H9 (cell line): ENCODE data around the gene SPATA6L. TPM values are rescaled to one million over a fixed set of nuclear protein-coding genes. Genes with fewer than 3 reads are reported as not detected.

Experiments used
- DNase-seq: peaks from one replicate; pipeline ENCODE4 v3.0.0-alpha.2; 2017
- H2AFZ ChIP-seq: one replicate; pipeline ENCODE4 v1.6.1; 2013; ENCODE audit warnings: mild to moderate bottlenecking, low read length, control low read depth, moderate library complexity
- H2AK5ac ChIP-seq: 2 replicates; pipeline ENCODE4 v1.6.1; 2013; ENCODE audit warnings: low read length, control low read depth, mixed read lengths; ENCODE audit not compliant: insufficient read length
- H2BK120ac ChIP-seq: one replicate; pipeline ENCODE4 v1.6.1; 2013; ENCODE audit warnings: low read depth, mild to moderate bottlenecking, low read length, control low read depth, inconsistent platforms; ENCODE audit not compliant: poor library complexity, severe bottlenecking
- H2BK12ac ChIP-seq: 2 replicates; pipeline ENCODE4 v1.6.1; 2013; ENCODE audit warnings: low read length, control low read depth, mixed read lengths, low read depth; ENCODE audit not compliant: insufficient read length
- H2BK15ac ChIP-seq: 2 replicates; pipeline ENCODE4 v1.6.1; 2013; ENCODE audit warnings: low read depth, low read length, control low read depth
- H2BK20ac ChIP-seq: one replicate; pipeline ENCODE4 v1.6.1; 2013; ENCODE audit warnings: low read depth, mild to moderate bottlenecking, low read length, control low read depth, inconsistent platforms; ENCODE audit not compliant: poor library complexity, severe bottlenecking
- H2BK5ac ChIP-seq: 2 replicates; pipeline ENCODE4 v1.6.1; 2013; ENCODE audit warnings: low read length, control low read depth, mixed read lengths; ENCODE audit not compliant: insufficient read length
- H3K14ac ChIP-seq: 2 replicates; pipeline ENCODE4 v1.6.1; 2013; ENCODE audit warnings: low read length, control low read depth; ENCODE audit not compliant: insufficient read depth
- H3K18ac ChIP-seq: 2 replicates; pipeline ENCODE4 v1.6.1; 2013; ENCODE audit warnings: low read depth, mild to moderate bottlenecking, mixed read lengths, low read length, control low read depth; ENCODE audit not compliant: insufficient read length
- H3K23ac ChIP-seq: 2 replicates; pipeline ENCODE4 v1.6.1; 2013; ENCODE audit warnings: low read length, control low read depth, mixed read lengths, low read depth; ENCODE audit not compliant: insufficient read length
- H3K23me2 ChIP-seq: 2 replicates; pipeline ENCODE4 v1.6.1; 2013; ENCODE audit warnings: low read depth, mild to moderate bottlenecking, mixed read lengths, low read length, control low read depth; ENCODE audit not compliant: insufficient read length, poor library complexity, severe bottlenecking
- H3K27ac ChIP-seq: 2 replicates; pipeline ENCODE4 v1.5.1; 2013; ENCODE audit warnings: low read length, control low read depth, mixed read lengths, low read depth; ENCODE audit not compliant: insufficient read length
- H3K27me3 ChIP-seq: 2 replicates; pipeline ENCODE4 v1.6.1; 2013; ENCODE audit warnings: low read length, control low read depth, inconsistent platforms; ENCODE audit not compliant: insufficient read depth
- H3K4ac ChIP-seq: 2 replicates; pipeline ENCODE4 v1.6.1; 2013; ENCODE audit warnings: low read depth, mild to moderate bottlenecking, control low read depth, inconsistent platforms, low read length, moderate library complexity
- H3K4me1 ChIP-seq: 2 replicates; pipeline ENCODE4 v1.6.1; 2013; ENCODE audit warnings: low read length, control low read depth, inconsistent platforms; ENCODE audit not compliant: insufficient read depth
- H3K4me2 ChIP-seq: 2 replicates; pipeline ENCODE4 v1.6.1; 2013; ENCODE audit warnings: low read length, control low read depth, mixed read lengths; ENCODE audit not compliant: insufficient read length, insufficient read depth
- H3K56ac ChIP-seq: 2 replicates; pipeline ENCODE4 v1.6.1; 2013; ENCODE audit warnings: low read depth, mild to moderate bottlenecking, mixed read lengths, low read length, control low read depth; ENCODE audit not compliant: insufficient read length
- H3K79me1 ChIP-seq: 2 replicates; pipeline ENCODE4 v1.6.1; 2013; ENCODE audit warnings: low read depth, mild to moderate bottlenecking, moderate library complexity, low read length, control low read depth, inconsistent platforms; ENCODE audit not compliant: insufficient read depth, poor library complexity, severe bottlenecking
- H3K79me2 ChIP-seq: 2 replicates; pipeline ENCODE4 v1.6.1; 2013; ENCODE audit warnings: low read length, control low read depth, inconsistent platforms; ENCODE audit not compliant: insufficient read depth
- H3K9ac ChIP-seq: 2 replicates; pipeline ENCODE4 v1.6.1; 2013; ENCODE audit warnings: low read length, control low read depth, mixed read lengths; ENCODE audit not compliant: insufficient read length; ENCODE audit errors: extremely low read depth
- H3K9me3 ChIP-seq: one replicate; pipeline ENCODE4 v1.6.1; 2013; ENCODE audit warnings: low read depth, low read length, inconsistent platforms; ENCODE audit not compliant: control insufficient read depth
- H3T11ph ChIP-seq: one replicate; pipeline ENCODE4 v1.6.1; 2013; ENCODE audit warnings: mild to moderate bottlenecking, low read length, control low read depth, inconsistent platforms
- H4K20me1 ChIP-seq: one replicate; pipeline ENCODE4 v1.6.1; 2013; ENCODE audit not compliant: control insufficient read depth, insufficient read length, insufficient read depth
- H4K5ac ChIP-seq: 2 replicates; pipeline ENCODE4 v1.6.1; 2013; ENCODE audit warnings: low read depth, mild to moderate bottlenecking, mixed read lengths, low read length, control low read depth; ENCODE audit not compliant: insufficient read length
- H4K8ac ChIP-seq: replicated peaks from 2 replicates; pipeline ENCODE4 v1.6.1; 2013; ENCODE audit warnings: low read length, control low read depth, mixed read lengths, low read depth; ENCODE audit not compliant: insufficient read length
- H4K91ac ChIP-seq: 2 replicates; pipeline ENCODE4 v1.6.1; 2013; ENCODE audit warnings: low read depth, mild to moderate bottlenecking, moderate library complexity, mixed read lengths, low read length, control low read depth; ENCODE audit not compliant: insufficient read length
- H3K27ac Mint-ChIP-seq, 3 experiments: 2 replicates in 2 of 3; 3 replicates in 1 of 3; pipeline ENCODE4 v1.8.0; 2020 to 2021; ENCODE audit warnings: mixed read lengths in 3 of 3, mild to moderate bottlenecking in 1 of 3, moderate library complexity in 1 of 3
- H3K27me3 Mint-ChIP-seq: 2 replicates; pipeline ENCODE4 v1.8.0; 2021; ENCODE audit warnings: low read depth, mild to moderate bottlenecking, moderate library complexity, mixed read lengths
- H3K36me3 Mint-ChIP-seq, 3 experiments: 2 replicates in 2 of 3; 3 replicates in 1 of 3; pipeline ENCODE4 v1.8.0; 2020 to 2021; ENCODE audit warnings: low read depth in 3 of 3, mixed read lengths in 3 of 3; ENCODE audit not compliant: insufficient read depth in 1 of 3
- H3K4me1 Mint-ChIP-seq, 2 experiments: 2 replicates each; pipeline ENCODE4 v1.8.0; 2020; ENCODE audit warnings: mixed read lengths in 2 of 2
- H3K4me3 Mint-ChIP-seq, 2 experiments: 2 replicates in 1 of 2; 3 replicates in 1 of 2; pipeline ENCODE4 v1.8.0; 2020 to 2021; ENCODE audit warnings: mild to moderate bottlenecking in 2 of 2, mixed read lengths in 2 of 2, moderate library complexity in 1 of 2
- H3K9me3 Mint-ChIP-seq, 2 experiments: 2 replicates in 1 of 2; 3 replicates in 1 of 2; pipeline ENCODE4 v1.8.0; 2020; ENCODE audit warnings: mild to moderate bottlenecking in 2 of 2, mixed read lengths in 2 of 2, moderate library complexity in 1 of 2
- CTCF ChIP-seq: fragments of 200-600 bp; sonication (generic); conservative IDR thresholded peaks from 3 replicates; pipeline ENCODE4 v1.8.0; 2021; ENCODE audit warnings: antibody characterized with exemption, mild to moderate bottlenecking
- WGBS: extraction: QIAGEN DNeasy Blood & Tissue Kit; methylation state at CpG from one replicate; pipeline ENCODE4 v1.1.7; 2013; ENCODE audit warnings: missing lambda C conversion rate, low lambda C conversion rate, mixed read lengths; ENCODE audit not compliant: insufficient read length; ENCODE audit errors: extremely low coverage; 5-methylcytosine and 5-hydroxymethylcytosine counted together
- total RNA-seq: library from RNA; stranded (reverse); gene quantifications from 2 replicates; pipeline ENCODE4 v1.2.1, GENCODE V29; 2021

SPATA6L gene
- total RNA-seq, 1 experiment from 2014 or later, result 0.87 TPM

GRCh38 chr9:4677392-4677791, 11.1 kb upstream of the SPATA6L start:
- Histone ChIP-seq H2AFZ (no peak overlapping the region), H3K27ac (no peak overlapping the region)

More at GRCh38 chr9:4677392-4677791, 11.1 kb upstream of the SPATA6L start:
- no peak overlapping the region for H4K5ac ChIP-seq
- no peaks in the 10 kb centered on the region for H3K79me1 ChIP-seq
- peaks cover 8% of the 10 kb centered on the region; the same call in 1 of the 2 replicates for H3K79me2 ChIP-seq
- H3K36me3 Mint-ChIP-seq, result no peaks in the 10 kb centered on the region
- H2BK12ac ChIP-seq, result no peak overlapping the region
- no peaks in the 10 kb centered on the region for H3K27me3 ChIP-seq
- H3K4me2 ChIP-seq, result no peak overlapping the region
- no peak overlapping the region for H2BK5ac ChIP-seq
- no peak overlapping the region for H3K9ac ChIP-seq
- no peak overlapping the region for H3T11ph ChIP-seq
- H2AK5ac ChIP-seq, result no peak overlapping the region
- no peaks in the 10 kb centered on the region; the same call in 1 of the 2 replicates for H3K4me1 ChIP-seq
- peaks cover 9% of the 10 kb centered on the region for H3K23me2 ChIP-seq
- no CpG with 5 or more reads among the region's 3 CpGs for WGBS
- H3K9me3 ChIP-seq, result no peaks in the 10 kb centered on the region
- no peaks in the 10 kb centered on the region for H3K9me3 Mint-ChIP-seq
- H3K18ac ChIP-seq, result no peak overlapping the region
- no peak overlapping the region for H3K27ac Mint-ChIP-seq
- no peaks in the 10 kb centered on the region; the same call in 1 of the 2 replicates for H3K27me3 Mint-ChIP-seq
- H3K4me3 Mint-ChIP-seq, result no peak overlapping the region
- H3K4ac ChIP-seq, result no peak overlapping the region
- H4K8ac ChIP-seq, result no peak overlapping the region
- H3K4me1 Mint-ChIP-seq, result 0 out of 4 replicates have a peak, but pooled peaks cover 0 to 2% of the 10 kb centered on the region in 2 experiments
- H2BK15ac ChIP-seq, result no peak overlapping the region
- no peak for DNase-seq
- no peak overlapping the region for H2BK20ac ChIP-seq
- no peak overlapping the region for H4K91ac ChIP-seq
- no peak overlapping the region for H2BK120ac ChIP-seq
- no peaks in the 10 kb centered on the region for H4K20me1 ChIP-seq
- no peak overlapping the region for H3K23ac ChIP-seq
- no peak for TF ChIP-seq CTCF
- H3K14ac ChIP-seq, result no peak overlapping the region
- no peak overlapping the region for H3K56ac ChIP-seq
